Stimulated activated CD4-positive, alpha-beta T cell treated with anti-CD3 and anti-CD28 coated beads, Interleukin-1b, Interleukin-23, amount 100 ng/mL, for 24 hours (primary cell): ENCODE results near the gene CHMP6.

Experiments used
- DNase-seq, 4 experiments: peaks; one replicate each; pipeline ENCODE4 v3.0.0-alpha.2; 2020; ENCODE audit warnings: low read depth in 4 of 4, low spot score in 1 of 4

Gene CHMP6

DNA sequence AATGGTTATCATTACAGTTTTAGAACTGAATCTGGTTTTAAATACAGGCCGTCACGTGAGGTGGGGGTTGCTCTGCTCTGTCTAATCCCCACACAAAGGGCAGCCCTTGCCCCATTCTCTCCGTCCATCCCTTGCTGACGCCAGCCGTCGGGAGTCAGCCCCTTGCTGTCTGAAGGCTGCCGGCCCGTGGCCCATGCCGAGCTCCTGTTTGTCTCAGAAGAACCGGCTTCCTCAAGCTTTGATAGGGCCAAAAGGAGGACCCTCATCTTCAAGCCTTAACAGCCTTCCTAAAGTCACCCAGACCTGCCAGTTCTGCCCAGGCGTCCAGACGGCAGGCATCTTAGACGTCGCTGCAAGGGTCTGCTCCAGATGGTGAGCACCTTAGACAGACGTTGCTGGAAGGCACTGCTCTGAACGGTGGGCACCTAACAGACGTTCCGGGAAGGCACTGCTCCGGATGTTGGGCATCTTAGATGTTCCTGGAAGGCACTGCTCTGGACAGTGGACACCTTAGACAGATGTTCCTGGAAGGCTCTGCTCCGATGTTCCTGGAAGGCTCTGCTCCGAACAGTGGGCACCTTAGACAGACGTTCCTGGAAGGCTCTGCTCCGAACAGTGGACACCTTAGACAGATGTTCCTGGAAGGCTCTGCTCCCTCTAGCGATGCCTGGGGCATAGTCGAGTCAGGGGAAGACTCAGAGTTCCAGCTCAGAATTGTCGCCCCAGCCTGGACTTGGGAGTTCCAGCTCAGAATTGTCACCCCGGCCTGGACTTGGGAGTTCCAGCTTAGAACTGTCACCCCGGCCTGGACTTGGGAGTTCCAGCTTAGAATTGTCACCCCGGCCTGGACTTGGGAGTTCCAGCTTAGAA, 35.1 kb upstream of the CHMP6 start:
- no peak for DNase-seq

DNA sequence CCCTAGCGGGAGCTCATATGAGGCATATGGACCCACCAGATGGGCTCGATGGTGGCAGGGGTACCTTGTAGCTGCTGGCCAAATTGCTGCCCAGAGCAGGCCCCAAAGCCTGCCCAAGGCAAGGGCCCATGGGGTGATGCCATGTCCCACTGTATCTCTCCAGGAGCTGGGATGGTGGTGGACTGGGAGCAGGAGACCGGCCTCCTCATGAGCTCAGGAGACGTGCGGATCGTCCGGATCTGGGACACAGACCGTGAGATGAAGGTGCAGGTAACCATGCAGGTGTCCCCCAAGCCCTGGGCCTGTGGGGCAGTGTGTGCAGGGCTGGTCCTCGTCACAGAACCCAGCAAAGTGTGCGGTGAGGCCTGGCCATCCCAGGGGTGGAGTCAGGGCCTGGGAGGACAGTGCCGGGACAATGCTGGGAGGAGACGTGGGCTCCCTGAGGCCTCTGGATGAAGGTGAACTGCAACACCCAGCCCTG, 34.1 kb upstream of the CHMP6 start:
- no peak for DNase-seq

DNA sequence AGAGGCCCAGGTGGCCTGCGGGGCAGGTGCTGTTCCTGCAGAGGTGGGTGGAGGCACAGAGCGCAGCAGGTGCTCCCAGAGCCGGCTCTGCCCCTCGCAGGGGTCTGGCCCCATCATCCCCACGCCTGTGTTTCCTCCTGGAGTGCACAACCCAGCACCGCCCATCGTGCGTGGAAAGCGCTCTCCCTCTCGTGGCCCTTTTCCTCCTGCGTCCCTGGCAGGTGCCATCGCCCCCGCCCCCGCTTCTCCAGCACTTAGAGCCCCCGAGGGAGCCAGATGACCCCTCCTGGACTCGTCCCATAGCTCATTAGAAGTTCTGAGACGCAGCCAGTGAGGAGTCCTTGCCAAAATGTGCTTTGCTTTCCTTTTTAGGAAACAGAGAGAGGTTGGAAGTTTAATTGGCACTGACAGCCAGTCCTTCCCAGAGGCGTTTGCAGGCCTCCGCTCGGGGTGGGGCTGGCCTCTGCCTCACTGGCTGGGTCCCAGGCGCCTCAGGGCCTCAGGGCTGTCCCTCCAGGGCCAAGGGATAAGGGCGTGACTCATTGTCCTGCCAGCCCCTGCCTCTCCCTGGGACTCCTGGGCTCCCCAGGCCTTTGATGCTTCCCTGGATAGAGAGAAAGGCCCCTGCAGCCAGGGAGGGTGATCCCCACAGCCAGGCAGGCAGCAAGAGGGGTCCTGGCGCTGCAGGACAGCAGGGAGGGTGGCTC, 32.2 kb upstream of the CHMP6 start:
- DNase-seq, result no peak

DNA sequence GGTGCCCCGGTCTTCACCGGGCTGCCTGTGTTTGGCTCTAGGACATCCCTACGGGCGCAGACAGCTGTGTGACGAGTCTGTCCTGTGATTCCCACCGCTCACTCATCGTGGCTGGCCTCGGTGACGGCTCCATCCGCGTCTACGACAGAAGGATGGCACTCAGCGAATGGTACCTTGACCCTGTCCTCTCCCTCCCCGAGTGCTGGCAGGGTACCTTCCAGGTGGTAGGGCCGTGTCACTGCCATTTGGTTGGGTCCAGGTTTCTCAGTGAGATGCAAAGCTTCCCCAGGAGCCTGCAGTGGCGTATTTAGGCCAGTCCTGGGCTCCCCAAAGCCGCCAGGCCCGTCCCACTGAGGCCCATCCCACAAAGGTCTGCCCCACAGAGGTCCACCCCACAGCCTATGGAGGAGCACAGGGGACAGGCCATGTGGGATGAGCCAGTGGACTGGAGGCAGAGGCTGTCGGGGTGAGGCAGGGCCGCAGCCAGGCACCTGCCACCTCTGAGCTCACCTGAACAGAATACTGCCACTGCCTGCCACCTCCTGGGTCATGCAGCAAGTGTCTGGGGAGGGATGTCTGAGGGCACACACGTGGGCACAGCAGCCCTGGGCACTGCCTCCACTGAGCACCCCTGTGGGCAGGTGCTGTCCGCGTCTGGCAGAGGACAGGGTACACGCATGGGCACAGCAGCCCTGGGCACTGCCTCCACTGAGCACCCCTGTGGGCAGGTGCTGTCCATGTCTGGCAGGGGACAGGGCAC, 31.4 kb upstream of the CHMP6 start:
- no peak for DNase-seq

DNA sequence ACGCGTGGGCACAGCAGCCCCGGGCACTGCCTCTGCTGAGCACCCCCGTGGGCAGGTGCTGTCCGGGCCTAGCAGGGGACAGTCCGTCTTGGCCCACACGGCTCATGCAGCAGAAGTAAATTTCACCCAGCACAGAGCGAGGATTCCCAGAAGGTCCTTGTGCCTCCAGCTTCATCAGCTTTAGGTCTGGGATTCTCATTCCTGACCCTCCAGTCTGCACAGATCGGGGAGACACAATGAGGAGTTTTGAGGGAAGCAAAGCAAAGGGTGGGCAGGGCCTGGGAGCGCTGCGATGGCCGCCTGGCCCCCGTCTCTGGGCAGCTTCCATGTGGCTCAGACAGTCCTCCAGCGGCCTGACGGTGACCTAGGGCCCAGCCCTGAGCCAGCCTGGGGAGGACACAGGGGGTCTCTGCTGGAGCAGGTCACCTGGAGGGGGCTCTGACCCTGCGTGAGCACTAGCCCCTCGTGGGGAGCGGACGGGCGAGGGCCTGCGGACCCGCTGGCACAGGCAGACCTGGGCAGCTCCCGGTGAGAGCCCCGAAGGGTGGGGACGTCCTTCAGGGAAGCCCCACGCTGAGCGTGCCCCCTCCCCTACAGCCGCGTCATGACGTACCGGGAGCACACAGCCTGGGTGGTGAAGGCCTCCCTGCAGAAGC, 30.7 kb upstream of the CHMP6 start:
- no peak for DNase-seq

DNA sequence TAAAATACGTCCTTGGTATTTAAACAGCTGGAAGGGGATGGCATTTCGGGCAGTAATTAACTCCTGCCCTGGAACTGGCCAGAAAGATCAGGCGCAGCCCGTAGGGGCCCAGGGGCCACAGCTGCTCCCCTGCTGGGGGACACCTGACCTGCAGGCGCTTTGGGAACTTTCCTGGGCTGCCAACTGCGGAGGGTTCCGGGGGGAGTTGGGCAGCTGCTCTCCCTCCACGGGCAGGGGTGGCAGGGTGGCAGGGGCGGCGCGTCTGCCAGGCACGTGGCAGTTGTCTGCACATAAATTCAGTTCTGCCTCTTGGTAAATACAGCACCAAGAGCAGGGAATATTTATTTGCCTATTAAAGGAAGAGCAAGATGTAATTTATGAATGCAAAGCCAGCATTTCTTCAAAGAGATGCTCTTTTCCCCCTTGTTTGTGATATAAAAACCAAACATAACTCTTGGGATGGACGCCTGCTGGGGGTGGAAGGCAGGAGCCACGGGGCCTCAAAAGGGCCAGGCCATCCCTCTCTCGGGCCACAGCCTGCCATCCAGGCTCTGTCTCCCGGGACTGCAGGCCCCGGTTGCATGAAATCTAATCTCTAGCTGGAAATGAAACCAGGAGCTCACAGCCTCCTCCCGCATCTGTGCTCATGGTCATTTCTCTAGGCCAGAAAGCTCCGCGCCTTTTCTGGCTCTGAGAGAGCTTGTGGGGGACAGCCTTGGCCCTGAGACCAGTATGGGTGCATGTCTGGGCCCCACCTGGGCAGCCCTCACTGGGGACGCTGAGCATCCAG, 29.9 kb upstream of the CHMP6 start:
- DNase-seq, result no peak

DNA sequence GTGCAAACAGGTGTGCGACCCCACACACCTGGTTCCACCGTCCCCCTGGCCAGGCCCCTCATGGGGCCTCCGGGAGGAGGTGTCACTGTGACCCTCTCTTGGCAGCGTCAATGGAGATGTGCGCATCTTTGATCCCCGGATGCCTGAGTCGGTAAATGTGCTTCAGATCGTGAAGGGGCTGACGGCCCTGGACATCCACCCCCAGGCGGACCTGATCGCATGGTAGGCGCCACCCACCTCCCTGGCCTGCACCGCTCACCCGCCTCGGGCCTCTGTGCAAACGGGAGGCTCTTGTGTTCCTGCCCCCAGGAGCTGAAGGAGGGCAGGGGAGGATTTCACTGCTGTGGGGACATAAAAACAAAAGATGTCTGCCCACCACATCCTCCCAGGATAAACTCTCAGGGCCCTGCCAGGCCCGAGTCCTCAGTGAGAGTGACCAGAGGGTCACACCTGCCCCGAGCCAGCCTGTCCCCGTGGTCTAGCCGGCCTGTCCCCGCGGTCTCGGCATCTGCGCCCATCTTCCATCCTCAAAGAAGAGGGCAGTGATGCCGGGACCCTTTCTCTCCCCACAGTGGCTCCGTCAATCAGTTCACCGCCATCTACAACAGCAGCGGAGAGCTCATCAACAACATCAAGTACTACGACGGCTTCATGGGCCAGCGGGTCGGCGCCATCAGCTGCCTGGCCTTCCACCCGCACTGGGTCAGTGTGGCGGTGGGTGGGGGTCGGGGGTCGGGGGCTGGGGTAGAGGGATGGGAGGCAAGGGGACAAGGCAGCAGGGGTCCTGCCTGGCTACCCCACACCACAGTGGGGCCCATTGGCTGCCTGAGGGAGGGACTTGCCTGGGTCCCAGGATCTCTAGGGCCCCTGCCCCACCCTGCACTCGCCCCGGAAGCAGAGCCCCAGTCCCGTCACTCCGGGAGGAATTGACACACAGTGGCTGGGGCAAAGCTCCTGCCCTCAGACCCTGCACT, 29.0 kb upstream of the CHMP6 start:
- DNase-seq, result no peak

DNA sequence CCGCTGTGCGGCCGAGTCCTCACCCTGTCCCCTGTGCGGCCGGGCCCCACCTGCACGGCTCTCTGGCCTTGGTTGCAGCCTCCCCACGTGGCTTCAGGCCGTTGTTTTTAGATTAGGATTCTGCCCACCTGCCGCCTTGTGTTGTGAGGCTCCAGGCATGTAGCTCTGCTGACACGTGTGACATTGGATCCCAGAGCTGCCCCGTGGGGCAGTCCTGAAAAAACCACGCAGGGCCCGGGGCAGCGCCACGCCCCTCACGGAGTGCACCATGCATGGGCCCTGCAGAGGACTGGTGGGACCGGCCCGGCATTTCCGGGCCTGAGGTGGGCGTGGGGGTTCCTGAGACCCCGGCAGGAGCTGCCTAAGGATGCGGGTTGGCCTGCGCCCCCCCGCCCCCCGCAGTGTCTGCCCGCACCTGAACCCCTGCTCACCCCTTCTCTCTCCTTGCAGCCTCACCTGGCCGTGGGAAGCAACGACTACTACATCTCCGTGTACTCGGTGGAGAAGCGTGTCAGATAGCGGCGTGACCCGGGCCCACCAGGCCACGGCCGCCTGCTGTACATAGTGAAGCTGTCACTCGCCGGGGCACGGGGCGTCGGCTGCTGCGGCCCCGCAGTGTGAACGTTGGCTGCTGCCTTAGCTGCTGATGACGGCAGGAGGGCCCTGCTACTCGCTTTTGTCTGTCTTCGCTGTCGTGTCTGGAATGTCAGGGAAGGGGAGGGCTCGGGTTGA, 27.7 kb upstream of the CHMP6 start:
- no peak for DNase-seq

DNA sequence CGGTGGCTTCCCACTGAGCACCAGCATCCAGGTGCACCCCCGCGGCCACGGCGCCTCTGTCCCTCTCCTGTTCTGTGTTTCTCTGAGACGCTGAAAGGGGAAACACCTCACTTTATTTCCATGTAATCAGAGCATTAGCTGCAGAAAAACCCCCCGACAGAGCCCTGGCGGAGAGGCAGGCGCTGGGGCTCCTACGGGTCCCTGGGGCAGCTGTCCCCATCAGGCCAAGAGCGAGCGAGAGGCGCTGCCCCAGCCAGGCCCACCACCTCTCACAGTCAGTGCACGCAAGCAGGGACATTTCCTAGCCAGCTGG, 27.1 kb upstream of the CHMP6 start:
- DNase-seq, result no peak

DNA sequence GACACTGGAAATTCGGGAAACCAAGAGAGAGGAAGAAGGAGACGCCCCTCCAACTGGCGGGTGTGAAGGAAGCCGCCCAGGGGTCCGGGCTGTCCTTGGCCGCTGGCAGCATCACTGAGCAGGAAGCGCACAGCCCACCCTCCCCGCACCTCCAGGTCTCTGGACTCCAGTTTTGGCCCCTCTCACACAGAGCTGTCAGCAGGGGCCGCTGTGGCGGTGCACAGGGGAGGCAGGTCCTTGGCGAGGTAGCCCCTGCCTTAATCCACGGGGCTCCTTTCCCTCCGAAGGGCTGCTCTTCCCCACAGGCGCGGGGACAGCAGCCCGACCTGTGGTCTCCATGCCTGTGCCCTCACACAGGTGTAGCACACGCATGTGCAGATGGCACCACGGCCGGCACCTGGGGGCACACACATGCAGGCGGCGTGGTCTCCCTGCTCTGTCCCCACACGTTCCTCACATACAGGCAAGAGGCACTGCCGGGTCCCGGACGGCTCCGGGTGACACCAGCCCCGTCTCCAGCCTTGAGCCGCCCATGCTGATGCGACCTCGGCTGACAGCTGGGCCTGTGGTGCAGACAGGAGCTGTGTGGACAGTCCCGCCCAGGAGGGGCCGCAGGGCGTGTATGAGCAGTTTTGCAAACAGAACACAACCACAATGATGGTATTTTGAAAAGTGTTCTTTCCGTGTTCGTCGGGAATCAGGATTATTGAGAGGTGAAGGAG, 26.6 kb upstream of the CHMP6 start:
- no peak for DNase-seq

DNA sequence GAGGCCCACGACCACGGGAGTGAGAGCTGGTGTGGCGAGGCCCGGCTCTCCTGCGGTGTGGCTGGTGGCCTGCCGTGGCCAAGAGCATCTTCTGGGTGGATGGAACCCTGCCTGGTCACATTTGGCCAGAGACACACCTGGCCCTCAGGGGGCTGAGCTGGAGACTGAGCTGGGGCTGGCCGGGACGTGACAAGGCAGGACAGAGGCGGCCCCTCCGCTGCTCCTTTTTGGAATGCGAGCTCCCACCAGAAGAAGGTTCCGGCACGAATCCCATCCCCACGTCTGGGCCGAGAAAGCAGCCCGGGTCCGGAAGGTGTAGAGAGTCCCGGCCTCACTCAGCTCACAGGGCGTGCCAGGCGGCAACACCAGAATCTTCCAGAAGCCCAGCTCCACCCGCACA, 26.0 kb upstream of the CHMP6 start:
- DNase-seq, result no peak

DNA sequence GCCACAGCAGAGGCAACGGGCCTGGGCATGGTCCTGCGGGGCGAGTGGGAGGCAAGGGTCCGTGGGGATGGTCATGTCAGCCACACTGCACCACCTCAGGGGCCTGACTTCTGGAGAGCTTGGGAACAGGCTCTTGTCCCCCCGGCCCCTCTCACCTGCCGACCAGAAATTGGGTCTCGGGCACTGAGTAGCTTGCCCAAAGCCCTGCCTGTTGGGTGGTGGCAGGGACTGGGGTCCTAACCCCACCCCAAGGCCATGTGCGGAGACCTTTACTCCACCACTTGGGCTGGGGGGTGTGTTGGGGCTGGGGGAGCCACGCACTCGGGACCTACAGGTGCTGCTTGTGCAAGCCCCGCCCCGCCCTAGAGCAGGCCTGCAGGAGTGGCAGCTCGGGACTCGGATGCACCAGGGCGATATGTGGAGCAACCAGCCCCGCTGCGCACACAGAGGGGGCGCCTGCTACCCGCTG, 24.2 kb upstream of the CHMP6 start:
- no peak for DNase-seq

DNA sequence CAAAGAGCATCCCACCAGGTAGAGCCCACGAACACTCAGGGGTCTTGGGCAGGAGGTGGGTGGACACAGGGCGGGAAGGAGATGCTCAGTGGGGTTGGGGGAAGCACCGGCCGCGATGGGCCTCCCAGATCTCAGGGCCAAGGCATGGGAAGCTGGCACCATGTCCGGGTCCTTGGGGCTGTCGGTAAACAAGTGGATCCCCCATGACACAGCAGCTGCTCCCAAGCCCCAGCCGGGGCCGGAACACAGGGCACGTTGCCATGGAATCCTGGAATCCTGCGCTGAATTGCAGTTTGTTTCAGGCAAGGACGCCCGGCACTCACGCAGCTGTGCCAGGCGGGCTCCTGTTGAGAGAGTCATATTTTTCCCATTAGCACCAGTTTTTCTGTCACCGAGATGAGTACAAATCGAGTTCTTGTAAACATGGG, 23.0 kb upstream of the CHMP6 start:
- DNase-seq, result no peak

DNA sequence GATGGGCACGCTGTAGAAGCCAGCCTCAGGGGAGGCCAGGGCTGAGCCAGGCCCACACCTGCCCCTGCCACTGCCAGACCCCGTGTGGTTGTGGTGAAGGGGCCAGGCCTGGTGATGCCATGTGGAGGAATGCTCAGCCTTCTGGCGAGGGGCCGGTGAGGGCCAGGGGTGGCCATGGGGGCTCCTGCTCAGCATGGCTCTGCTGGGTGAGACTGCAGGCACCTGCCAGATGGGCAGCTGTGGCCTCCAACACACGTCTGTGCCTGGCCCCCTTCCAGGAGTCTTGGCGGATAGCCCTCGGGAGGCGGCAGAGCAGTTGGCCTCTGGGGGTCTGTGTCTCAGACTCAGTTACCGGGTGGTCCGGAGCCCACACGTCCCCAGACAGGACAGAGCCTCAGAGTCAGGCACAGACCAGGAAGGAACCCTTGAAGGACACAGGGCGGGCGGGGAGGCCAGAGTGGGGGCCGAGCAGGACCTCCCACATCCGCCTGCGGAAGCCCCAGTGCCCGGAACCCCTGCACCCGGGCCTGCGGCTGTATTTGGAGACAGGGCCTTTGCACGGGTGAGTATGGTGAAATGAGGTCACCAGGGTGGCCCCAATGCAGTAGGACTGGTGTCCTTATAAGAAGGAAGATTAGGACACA, 22.5 kb upstream of the CHMP6 start:
- DNase-seq, result no peak

DNA sequence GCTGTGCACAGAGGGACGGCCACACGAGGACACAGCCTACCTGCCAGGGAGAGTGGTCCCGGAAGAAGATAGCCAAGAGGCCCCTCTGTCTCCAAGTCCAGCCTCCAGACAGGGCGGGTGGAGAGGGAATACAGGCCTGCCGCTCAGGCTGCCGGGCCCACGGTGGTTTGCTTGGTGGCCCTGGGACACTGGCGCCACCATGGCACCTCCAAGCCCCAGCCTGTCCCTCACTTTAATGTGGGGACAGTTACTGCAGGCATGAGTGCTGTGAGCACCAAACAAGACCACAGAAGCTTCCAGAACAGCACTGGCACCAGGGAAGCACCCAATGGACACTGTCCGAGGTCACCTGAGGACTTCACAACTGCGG, 22.0 kb upstream of the CHMP6 start:
- no peak for DNase-seq

DNA sequence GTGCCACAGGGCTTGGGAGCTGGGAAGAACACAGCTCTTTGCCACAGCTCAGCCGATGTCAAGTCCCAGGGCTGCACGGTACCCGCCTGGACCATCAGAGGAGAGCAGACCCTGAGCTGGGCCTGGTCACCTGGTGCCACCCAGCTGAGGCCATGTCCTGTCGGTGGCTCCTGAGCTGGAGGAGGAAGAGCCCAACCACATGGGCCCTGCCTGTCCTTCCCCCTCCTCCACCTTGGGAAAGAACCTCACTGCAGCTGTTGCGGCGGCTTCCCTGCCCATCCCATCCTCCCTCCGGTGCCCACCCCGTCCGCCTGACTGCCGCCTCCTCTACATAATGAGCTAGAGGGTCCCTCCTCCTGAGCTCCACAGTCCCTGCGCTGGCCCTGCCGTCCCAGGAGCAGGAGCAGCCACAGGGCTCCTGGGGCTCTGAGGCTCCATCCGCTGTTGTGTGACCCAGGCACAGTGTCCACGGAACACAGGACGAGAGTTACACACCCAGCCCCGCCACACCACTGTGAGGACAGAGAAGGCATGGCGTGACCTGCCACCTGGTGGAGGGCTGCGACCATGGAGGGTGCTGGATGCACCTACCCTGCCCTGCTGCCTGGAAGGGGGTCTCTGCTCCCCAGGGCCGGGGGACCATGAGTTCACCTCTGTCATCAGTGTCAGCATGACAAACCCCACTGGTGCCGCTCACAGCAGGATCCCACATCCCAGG, 21.4 kb upstream of the CHMP6 start:
- no peak for DNase-seq
